GM19238 (cell line): ENCODE data around the gene NBAS.

Experiments used
- DNase-seq: peaks from one replicate; pipeline ENCODE4 v3.0.0; 2011; ENCODE audit warnings: low spot score; ENCODE audit not compliant: insufficient read length

The NBAS gene

GRCh38 chr2:15311201-15311907 is 249.8 kb downstream of the NBAS start:
- no peak for DNase-seq

- DNase-seq = no peak
Measured at GRCh38 chr2:15307526-15307925, 253.6 kb downstream of the NBAS start.

DNA sequence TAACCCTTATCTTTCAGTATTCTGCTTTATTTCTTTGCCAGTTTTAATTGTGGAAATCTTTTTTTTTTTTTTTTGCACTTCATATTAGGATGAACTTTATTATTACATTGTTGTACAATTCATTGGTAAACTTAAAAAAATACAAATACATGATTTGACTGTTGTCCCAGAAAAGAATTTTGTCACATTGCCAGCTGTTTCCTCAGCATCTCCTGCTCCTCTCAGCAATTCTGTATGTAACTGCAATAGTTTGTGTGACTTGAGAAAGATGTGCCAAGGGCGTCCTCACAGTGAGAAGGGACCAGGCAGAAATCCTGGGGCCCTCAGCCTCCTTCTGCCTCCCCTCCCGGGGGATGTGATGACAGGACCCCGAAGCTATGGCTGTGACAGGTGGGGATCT is 254.4 kb downstream of the NBAS start:
- no peak for DNase-seq

- no peak for DNase-seq
Measured at GRCh38 chr2:15303874-15304273, 257.3 kb downstream of the NBAS start.

DNA sequence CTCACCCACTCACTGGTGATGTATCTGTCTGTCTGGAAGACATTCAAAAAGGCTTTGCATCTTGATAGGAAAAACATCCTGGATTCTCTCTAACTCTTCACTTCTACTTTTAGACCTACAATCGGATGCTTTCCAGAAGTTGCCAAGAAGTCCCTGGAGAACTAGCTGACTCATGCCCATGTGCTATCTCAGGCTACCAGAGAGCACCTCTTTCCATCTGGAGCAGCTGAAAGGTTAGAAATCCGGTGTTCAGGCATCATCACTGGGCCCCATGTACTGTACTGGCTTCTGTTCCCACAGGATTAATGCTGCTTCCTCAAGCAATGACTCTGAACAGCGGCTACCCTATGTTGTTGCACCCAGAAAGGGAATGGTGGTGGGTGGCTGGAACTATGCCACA is 259.0 kb downstream of the NBAS start:
- no peak for DNase-seq

GRCh38 chr2:15300624-15301573 is 260.2 kb downstream of the NBAS start:
- DNase-seq = no peak

- no peak for DNase-seq
Measured at GRCh38 chr2:15299904-15300520, 261.1 kb downstream of the NBAS start.

DNA sequence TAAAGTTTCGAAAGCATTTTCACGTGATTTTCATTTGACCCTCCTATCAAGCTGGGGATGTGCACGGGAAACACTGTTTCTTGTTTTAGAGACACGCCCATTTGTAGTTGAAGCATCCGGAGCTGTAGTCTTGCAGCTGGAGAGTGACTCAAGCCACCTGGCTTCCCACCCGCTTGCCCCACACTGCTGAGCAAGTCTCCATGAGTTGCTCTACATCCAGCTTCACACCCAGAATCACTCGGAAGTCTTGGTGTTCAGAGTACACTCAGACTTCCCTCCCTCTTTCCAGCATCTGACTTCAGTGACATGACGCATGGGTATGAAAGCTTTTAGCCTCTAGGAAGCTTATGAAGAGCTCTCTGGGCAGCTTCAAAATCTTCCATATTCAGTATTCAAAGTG is 262.4 kb downstream of the NBAS start:
- DNase-seq = no peak

DNA sequence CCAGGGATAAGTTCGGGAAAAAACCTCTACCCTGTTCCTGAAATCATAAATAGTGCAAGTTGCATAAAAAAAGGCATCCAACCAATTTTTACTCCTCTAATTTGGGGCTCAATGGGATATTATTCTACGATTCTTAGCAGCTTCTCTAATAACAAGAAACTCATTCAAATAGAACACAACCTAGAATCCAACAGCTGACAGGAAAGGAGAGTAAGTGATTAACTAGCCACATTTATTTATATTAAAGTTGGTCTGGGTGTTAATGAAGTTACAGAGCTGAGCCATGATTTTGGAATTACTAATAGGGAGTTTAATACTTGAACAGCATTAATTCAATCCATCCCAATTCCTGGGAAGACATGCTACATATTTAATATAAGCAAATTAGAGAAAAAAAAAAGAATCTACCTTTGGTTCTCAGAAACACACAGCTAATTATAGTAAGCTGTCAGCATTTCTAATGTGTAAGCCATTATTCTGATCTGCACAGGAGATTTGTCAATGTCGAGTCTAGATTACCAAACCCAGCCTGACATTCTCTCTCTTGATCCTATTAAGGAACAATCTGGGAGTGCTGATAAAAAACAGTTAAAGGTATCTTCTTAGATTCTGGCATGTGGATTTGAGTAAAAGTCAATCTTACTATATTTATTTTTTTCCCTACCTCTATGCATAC is 267.7 kb downstream of the NBAS start:
- DNase-seq = no peak

GRCh38 chr2:15287447-15288184 is 273.5 kb downstream of the NBAS start:
- no peak for DNase-seq

DNA sequence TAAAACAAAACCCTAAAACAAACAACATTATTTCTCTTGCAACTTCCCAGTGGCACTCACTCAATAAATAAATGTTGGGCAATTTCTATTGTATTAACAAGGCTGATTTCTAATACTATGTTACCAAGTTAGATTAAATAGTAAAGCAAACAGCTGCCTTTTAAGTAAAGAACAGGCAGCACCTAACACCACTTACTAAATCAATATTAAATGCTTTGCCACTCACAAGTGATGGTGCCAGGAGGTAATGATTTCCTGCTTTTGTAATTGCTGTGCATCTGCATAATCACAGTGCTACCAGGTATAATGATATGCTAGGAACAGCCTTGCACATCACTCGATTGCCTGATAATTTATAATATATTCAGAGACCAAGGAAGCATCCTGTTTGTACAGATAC is 276.5 kb downstream of the NBAS start:
- DNase-seq = no peak

GRCh38 chr2:15281681-15282080 is 279.5 kb downstream of the NBAS start:
- no peak for DNase-seq

- DNase-seq = no peak
Measured at GRCh38 chr2:15279201-15279876, 281.8 kb downstream of the NBAS start.

DNA sequence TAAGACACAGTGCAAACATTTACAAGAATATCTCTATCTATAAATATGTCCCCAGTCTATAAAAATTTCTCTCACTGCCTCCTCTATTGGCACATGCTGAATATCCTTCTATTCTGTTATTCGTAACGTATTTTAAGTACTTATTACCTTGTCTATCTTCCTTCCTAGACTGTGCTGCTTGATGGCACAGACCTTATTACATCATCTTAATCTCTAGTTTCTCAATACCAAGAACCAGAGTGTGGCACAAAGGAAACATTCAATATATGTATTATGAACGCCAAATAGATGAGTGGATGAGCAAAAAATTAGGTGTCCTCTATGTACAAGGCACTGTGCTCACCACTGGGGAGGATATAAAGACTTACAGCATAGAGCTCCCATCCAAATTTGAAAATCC is 282.8 kb downstream of the NBAS start:
- no peak for DNase-seq

GRCh38 chr2:15275346-15275745 is 285.8 kb downstream of the NBAS start:
- no peak for DNase-seq

GRCh38 chr2:15273452-15273851 is 287.7 kb downstream of the NBAS start:
- no peak for DNase-seq

DNA sequence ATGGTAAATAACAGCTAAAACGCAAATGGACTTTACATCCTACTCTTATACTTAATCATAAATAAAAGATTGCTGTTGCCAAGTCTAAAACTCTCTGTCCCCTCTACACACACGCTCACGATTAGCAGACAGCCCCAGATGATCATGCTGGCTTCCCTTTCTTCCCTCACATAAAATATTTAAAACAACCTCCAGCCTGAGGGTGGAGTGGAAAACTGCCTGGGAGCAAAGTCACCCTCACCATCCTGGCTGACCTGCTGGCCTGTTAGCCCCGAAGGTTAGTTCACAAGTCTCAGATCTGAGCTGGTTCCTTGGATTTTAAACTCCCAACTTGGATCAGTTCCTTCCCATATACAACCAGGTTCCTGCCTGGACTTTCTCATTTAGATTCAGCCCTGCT is 288.2 kb downstream of the NBAS start:
- no peak for DNase-seq

GRCh38 chr2:15271941-15272542 is 289.1 kb downstream of the NBAS start:
- DNase-seq = no peak

DNA sequence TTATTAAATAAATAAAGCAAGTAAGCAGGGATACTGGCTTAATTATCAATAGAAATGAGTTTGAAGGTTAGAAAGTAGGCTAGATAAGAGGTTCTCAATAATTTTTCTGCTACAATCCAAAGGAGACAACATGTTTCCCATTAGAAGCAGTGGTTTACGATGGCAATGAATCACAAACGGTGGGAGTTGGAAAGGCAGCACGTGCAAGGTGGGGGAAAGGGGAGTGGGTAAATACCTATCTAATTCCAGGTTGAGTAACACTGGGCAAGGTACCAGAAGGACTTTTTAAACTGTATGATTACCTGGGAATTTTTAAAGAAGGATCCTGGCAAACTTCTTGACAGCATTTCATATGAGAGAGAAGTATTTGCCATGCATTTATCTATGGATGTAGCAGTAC is 289.9 kb downstream of the NBAS start:
- no peak for DNase-seq

GRCh38 chr2:15269043-15269442 is 292.1 kb downstream of the NBAS start:
- DNase-seq = no peak
